Rectal smooth muscle tissue (tissue), 1 donor: ENCODE results near the gene GSTM4.

Source experiments
- H3K27ac ChIP-seq: one replicate; pipeline ENCODE4 v1.7.0; 2013; ENCODE audit warnings: low read depth, low read length, inconsistent platforms
- H3K27me3 ChIP-seq: one replicate; pipeline ENCODE4 v1.7.0; 2013; ENCODE audit warnings: low read length; ENCODE audit not compliant: control insufficient read depth, insufficient read depth
- H3K36me3 ChIP-seq: one replicate; pipeline ENCODE4 v1.7.0; 2013; ENCODE audit warnings: low read length; ENCODE audit not compliant: control insufficient read depth, insufficient read depth
- H3K4me1 ChIP-seq: one replicate; pipeline ENCODE4 v1.7.0; 2013; ENCODE audit warnings: low read length; ENCODE audit not compliant: control insufficient read depth, insufficient read depth
- H3K4me3 ChIP-seq: one replicate; pipeline ENCODE4 v1.7.0; 2013; ENCODE audit warnings: low read length
- H3K9ac ChIP-seq: one replicate; pipeline ENCODE4 v1.7.0; 2013; ENCODE audit warnings: low read length

The GSTM4 gene

GRCh38 chr1:109655615-109656519 lies at the start of gene GSTM4:
Gene GSTM4 (plus strand): TSS chr1:109656099. CDS start chr1:109656390, 291 bp downstream.
- Histone ChIP-seq H3K4me1 (peaks cover 7% of the 10 kb centered on the region), H3K27me3 (peaks cover 2% of the 10 kb centered on the region), H3K36me3 (peaks cover 5% of the 10 kb centered on the region), H3K4me3 (peak within 1 kb of the TSS; percentile 89), H3K27ac (peak within 1 kb of the TSS; percentile 91), H3K9ac (peak within 1 kb of the TSS; percentile 95)

- H3K27ac ChIP-seq: no peak overlapping the region
- no peaks in the 10 kb centered on the region for H3K4me1 ChIP-seq
- H3K9ac ChIP-seq: no peak overlapping the region
- no peak overlapping the region for H3K4me3 ChIP-seq
- no peaks in the 10 kb centered on the region for H3K36me3 ChIP-seq
- no peaks in the 10 kb centered on the region for H3K27me3 ChIP-seq
Observed at GRCh38 chr1:109609881-109610280, 46.0 kb upstream of the GSTM4 start.

GRCh38 chr1:109610609-109611307 lies 45.1 kb upstream of the GSTM4 start:
- no peaks in the 10 kb centered on the region for H3K4me1 ChIP-seq
- no peaks in the 10 kb centered on the region for H3K27me3 ChIP-seq
- no peaks in the 10 kb centered on the region for H3K36me3 ChIP-seq
- no peak overlapping the region for H3K4me3 ChIP-seq
- no peak overlapping the region for H3K9ac ChIP-seq
- no peak overlapping the region for H3K27ac ChIP-seq

GRCh38 chr1:109611308-109611990 lies 44.5 kb upstream of the GSTM4 start:
- no peak overlapping the region for H3K9ac ChIP-seq
- no peak overlapping the region for H3K4me3 ChIP-seq
- H3K36me3 ChIP-seq: no peaks in the 10 kb centered on the region
- no peak overlapping the region for H3K27ac ChIP-seq
- H3K27me3 ChIP-seq: no peaks in the 10 kb centered on the region
- no peaks in the 10 kb centered on the region for H3K4me1 ChIP-seq

GRCh38 chr1:109613361-109614147 lies 42.3 kb upstream of the GSTM4 start:
- no peaks in the 10 kb centered on the region for H3K36me3 ChIP-seq
- H3K27me3 ChIP-seq: no peaks in the 10 kb centered on the region
- H3K4me3 ChIP-seq: no peak overlapping the region
- H3K4me1 ChIP-seq: no peaks in the 10 kb centered on the region
- no peak overlapping the region for H3K9ac ChIP-seq
- no peak overlapping the region for H3K27ac ChIP-seq

- H3K27me3 ChIP-seq: no peaks in the 10 kb centered on the region
- H3K9ac ChIP-seq: no peak overlapping the region
- H3K4me3 ChIP-seq: no peak overlapping the region
- H3K27ac ChIP-seq: no peak overlapping the region
- H3K36me3 ChIP-seq: no peaks in the 10 kb centered on the region
- H3K4me1 ChIP-seq: peaks cover 3% of the 10 kb centered on the region
Observed at GRCh38 chr1:109615879-109616278, 40.0 kb upstream of the GSTM4 start.

- Histone ChIP-seq H3K4me3 (no peak overlapping the region), H3K9ac (no peak overlapping the region), H3K36me3 (no peaks in the 10 kb centered on the region), H3K4me1 (peaks cover 4% of the 10 kb centered on the region), H3K27me3 (no peaks in the 10 kb centered on the region), H3K27ac (no peak overlapping the region)
Observed at GRCh38 chr1:109616391-109616790, 39.5 kb upstream of the GSTM4 start.

GRCh38 chr1:109617291-109617801 lies 38.6 kb upstream of the GSTM4 start:
- no peaks in the 10 kb centered on the region for H3K27me3 ChIP-seq
- no peaks in the 10 kb centered on the region for H3K36me3 ChIP-seq
- peaks cover 6% of the 10 kb centered on the region for H3K4me1 ChIP-seq
- no peak overlapping the region for H3K9ac ChIP-seq
- no peak overlapping the region for H3K27ac ChIP-seq
- no peak overlapping the region for H3K4me3 ChIP-seq

- H3K27ac ChIP-seq: peak overlapping the region; percentile 3
- no peaks in the 10 kb centered on the region for H3K27me3 ChIP-seq
- H3K36me3 ChIP-seq: no peaks in the 10 kb centered on the region
- H3K4me1 ChIP-seq: peaks cover 6% of the 10 kb centered on the region
- peak overlapping the region; percentile 92 for H3K4me3 ChIP-seq
- H3K9ac ChIP-seq: peak overlapping the region; percentile 45
Observed at GRCh38 chr1:109618661-109619575, 37.0 kb upstream of the GSTM4 start.

GRCh38 chr1:109619576-109620400 lies 36.1 kb upstream of the GSTM4 start, which contains the start of the genes AMPD2 and GNAT2:
Gene AMPD2 (plus strand): TSS chr1:109619837. CDS start chr1:109621176, 1,339 bp downstream.
Gene GNAT2 (minus strand): TSS chr1:109619616. CDS start chr1:109612870, 6,746 bp downstream.
- Histone ChIP-seq H3K9ac (peak within 1 kb of the TSS; percentile 57), H3K4me1 (peaks cover 6% of the 10 kb centered on the region), H3K27me3 (no peaks in the 10 kb centered on the region), H3K4me3 (peak within 1 kb of the TSS; percentile 92), H3K27ac (peak within 1 kb of the TSS; percentile 72), H3K36me3 (no peaks in the 10 kb centered on the region)
